SJCRH30 (cell line): ENCODE measurements around the gene GPR132. TPM values are rescaled to one million over a fixed set of nuclear protein-coding genes. Genes with fewer than 3 reads are reported as not detected.
"Not testable (repeated sequence)": the region's sequence is repeated elsewhere in the genome, so short reads cannot be mapped to it uniquely, and the experiment has no call there.

ENCODE experiments used
- DNase-seq, 2 experiments: peaks; one replicate each; pipeline ENCODE4 v3.0.0-alpha.2; 2015 to 2020
- H3K27ac ChIP-seq: fragments of 250-450 bp; sonication (Bioruptor Pico); 2 replicates; pipeline ENCODE4 v1.5.1; 2020; ENCODE audit warnings: mild to moderate bottlenecking, moderate library complexity
- H3K27me3 ChIP-seq: fragments of 250-450 bp; sonication (Bioruptor Pico); 2 replicates; pipeline ENCODE4 v1.5.1; 2020; ENCODE audit warnings: mild to moderate bottlenecking, moderate library complexity
- H3K36me3 ChIP-seq: fragments of 250-450 bp; sonication (Bioruptor Pico); 2 replicates; pipeline ENCODE4 v1.5.1; 2020; ENCODE audit warnings: mild to moderate bottlenecking, moderate library complexity
- H3K4me1 ChIP-seq: fragments of 250-450 bp; sonication (Bioruptor Pico); 2 replicates; pipeline ENCODE4 v1.5.1; 2020; ENCODE audit warnings: mild to moderate bottlenecking, moderate library complexity
- H3K4me3 ChIP-seq: fragments of 250-450 bp; sonication (Bioruptor Pico); 2 replicates; pipeline ENCODE4 v1.5.1; 2020; ENCODE audit warnings: mild to moderate bottlenecking, moderate library complexity
- H3K9me3 ChIP-seq: fragments of 250-450 bp; sonication (Bioruptor Pico); replicated peaks from 2 replicates; pipeline ENCODE4 v1.5.1; 2020; ENCODE audit warnings: mild to moderate bottlenecking, moderate library complexity
- total RNA-seq: library from RNA; depleted of rRNA; stranded (reverse); fragments of >200 nt; shearing (Covaris generic); gene quantifications from 2 replicates; pipeline ENCODE4 v1.2.3, GENCODE V29; 2014

The GPR132 gene
- total RNA-seq, 1 experiment from 2014 or later = 0.40 TPM

DNA sequence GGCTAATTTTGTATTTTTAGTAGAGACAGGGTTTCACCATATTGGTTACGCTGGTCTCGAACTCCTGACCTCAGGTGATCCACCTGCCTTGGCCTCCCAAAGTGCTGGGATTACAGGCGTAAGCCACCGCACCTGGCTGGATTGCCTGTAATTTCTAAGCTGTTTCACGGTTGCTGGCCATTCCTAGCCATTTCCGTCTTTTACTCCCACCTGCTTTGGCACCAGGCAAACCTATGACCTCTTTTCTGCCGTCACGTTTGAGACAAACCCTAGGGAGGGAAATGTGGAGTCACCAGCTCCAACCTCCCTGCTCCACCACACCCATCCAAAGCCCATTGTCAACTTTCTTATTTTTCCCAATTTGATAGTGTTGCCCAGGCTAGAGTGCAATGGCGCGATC lies 1.2 kb downstream of the GPR132 start:
- Histone ChIP-seq H3K27me3 (no peaks in the 10 kb centered on the region), H3K9me3 (no peaks in the 10 kb centered on the region), H3K36me3 (no peaks in the 10 kb centered on the region), H3K4me3 (no peak overlapping the region), H3K4me1 (peaks cover 52% of the 10 kb centered on the region), H3K27ac (no peak overlapping the region)
- no peak for DNase-seq

GRCh38 chr14:105063506-105063905 lies 1.7 kb downstream of the GPR132 start:
- peaks cover 57% of the 10 kb centered on the region for H3K4me1 ChIP-seq

DNA sequence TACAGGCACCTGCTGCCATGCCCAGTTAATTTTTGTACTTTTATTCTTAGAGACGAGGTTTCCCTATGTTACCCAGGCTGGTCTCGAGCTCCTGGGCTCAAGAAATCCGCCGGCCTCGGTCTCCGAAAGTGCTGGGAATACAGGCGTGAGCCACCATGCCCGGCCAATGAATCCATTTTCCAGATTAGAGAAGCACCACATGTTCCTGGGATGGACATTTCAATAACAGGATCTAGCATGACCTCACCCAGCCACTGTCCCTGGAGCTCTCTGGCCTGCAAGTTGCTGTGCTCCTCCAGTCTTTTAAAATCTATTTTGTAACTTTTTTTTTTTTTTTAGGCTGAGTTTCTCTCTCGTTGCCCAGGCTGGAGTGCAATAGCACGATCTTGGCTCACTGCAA lies 2.2 kb downstream of the GPR132 start:
- no peaks in the 10 kb centered on the region for H3K27me3 ChIP-seq
- no peaks in the 10 kb centered on the region for H3K9me3 ChIP-seq
- no peak for DNase-seq
- no peak overlapping the region for H3K4me3 ChIP-seq
- no peak overlapping the region for H3K27ac ChIP-seq
- H3K36me3 ChIP-seq = no peaks in the 10 kb centered on the region
- peaks cover 61% of the 10 kb centered on the region for H3K4me1 ChIP-seq

More at GRCh38 chr14:105063506-105063905, 1.7 kb downstream of the GPR132 start:
- H3K4me3 ChIP-seq, H3K27ac ChIP-seq, H3K9me3 ChIP-seq, DNase-seq, H3K36me3 ChIP-seq, H3K27me3 ChIP-seq: not testable (repeated sequence)

DNA sequence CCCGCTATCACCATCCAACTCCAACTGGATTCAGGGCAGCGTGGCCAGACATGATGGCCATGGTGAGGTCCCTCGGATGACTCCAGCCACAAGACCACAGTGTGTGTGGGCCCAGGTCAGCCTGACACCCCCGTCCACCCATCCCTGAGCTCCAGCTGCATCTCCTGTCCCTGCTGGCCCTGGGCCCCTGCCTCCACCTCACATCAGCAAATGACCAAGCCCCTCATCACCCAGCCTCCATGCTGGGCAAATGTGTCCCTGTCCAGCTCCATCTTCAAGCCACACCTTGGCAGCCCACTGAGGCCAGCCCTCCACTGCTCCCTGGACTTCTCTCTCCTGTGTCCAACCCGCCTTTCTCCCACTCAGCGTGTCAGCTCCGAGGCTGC lies 3.2 kb downstream of the GPR132 start:
- Histone ChIP-seq H3K27me3 (no peaks in the 10 kb centered on the region), H3K27ac (no peak overlapping the region), H3K36me3 (no peaks in the 10 kb centered on the region), H3K4me1 (peaks cover 55% of the 10 kb centered on the region), H3K4me3 (no peak overlapping the region), H3K9me3 (no peaks in the 10 kb centered on the region)
- DNase-seq = no peak

- Histone ChIP-seq H3K4me3 (no peak overlapping the region), H3K27ac (peak overlapping the region; percentile 9; the same call in 1 of the 2 replicates), H3K27me3 (no peaks in the 10 kb centered on the region), H3K36me3 (no peaks in the 10 kb centered on the region), H3K9me3 (no peaks in the 10 kb centered on the region), H3K4me1 (peaks cover 50% of the 10 kb centered on the region)
- peak in 1 of 2 experiments; percentile 52 for DNase-seq
These were observed 3.7 kb downstream of the GPR132 start for GRCh38 chr14:105061428-105062047.

GRCh38 chr14:105060751-105061427 lies 4.3 kb downstream of the GPR132 start:
- Histone ChIP-seq H3K9me3 (no peaks in the 10 kb centered on the region), H3K27me3 (no peaks in the 10 kb centered on the region), H3K4me3 (no peak overlapping the region), H3K4me1 (peaks cover 45% of the 10 kb centered on the region), H3K27ac (peak overlapping the region; percentile 9; the same call in 1 of the 2 replicates), H3K36me3 (no peaks in the 10 kb centered on the region)
- DNase-seq = peak; percentile 82 to 84

DNA sequence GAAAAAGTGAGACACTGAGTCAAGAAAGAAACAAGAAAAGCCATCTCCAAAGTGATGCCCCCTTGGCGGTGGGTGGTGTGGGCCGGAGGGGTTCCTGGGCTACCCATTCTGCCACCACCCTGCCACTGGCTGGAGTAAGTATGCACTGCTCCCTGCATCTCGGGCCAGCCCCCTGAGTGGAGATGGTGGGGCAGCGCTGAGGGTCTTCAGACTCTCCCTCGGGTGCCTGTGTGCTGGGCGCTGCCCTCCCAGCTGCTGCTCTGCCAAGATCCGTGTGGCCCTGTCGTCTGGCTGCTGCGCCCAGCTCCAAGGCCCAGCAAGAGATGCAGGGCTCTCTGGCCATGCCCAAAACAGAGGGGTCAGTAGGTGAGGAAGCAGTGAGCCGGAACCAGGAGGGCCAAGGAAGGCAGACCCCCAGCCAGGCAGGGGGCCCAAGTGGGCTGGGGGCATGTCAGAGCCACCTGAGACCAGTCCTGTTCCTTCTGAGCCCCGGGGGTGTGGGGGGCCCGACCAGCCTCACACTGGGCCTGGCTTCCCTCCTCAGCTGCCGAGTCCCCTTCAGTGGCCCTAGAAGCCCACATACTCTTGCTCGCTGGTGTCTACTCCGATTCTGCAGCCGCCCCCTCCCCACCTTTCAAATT lies 5.2 kb downstream of the GPR132 start:
- H3K4me1 ChIP-seq = peaks cover 44% of the 10 kb centered on the region
- H3K36me3 ChIP-seq = no peaks in the 10 kb centered on the region
- H3K27me3 ChIP-seq = no peaks in the 10 kb centered on the region
- no peak for DNase-seq
- no peak overlapping the region for H3K27ac ChIP-seq
- no peaks in the 10 kb centered on the region for H3K9me3 ChIP-seq
- H3K4me3 ChIP-seq = no peak overlapping the region

DNA sequence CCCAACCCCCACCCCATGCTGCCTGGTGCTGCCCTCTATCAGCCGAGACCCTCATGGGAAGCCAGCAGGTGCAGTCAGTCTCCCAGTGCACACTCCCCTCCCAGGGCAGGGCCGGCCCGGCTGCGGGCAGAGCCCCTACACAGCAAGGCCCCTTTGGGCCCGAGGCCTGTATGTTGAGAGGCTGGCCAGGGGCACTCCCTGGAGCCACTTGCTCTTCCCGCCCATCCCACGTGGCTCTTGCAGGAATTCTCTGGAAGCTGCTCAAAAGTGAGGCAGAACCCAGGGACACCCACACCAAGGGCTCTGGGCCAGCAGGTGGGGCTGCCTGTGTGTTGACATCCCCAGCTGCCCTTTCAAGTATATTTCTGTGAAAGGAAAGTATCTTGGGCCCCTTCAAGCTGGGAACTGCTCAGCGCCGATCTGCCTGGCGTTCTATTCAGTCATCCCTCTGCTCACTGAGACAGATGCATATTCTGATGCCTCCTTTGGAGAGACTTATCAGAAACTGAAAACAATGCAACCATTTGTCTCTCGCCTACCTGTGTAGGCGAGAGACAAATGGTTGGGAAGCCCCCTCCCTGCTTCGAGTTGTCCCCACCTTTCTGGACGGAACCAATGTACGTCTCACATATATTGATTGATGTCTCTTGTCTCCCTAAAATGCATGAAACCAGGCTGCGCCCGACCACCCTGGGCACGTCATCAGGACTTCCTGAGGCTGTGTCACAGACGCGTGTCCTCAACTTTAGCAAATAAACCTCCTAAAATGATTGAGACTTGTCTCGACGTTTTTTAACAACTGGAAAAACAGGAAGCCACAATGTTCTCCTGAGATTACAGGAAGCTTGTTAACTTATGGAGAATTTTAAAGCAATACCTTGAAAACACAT lies 6.0 kb downstream of the GPR132 start:
- no peak overlapping the region for H3K4me3 ChIP-seq
- no peaks in the 10 kb centered on the region for H3K9me3 ChIP-seq
- no peaks in the 10 kb centered on the region for H3K27me3 ChIP-seq
- peak; percentile 33 to 47 for DNase-seq
- no peaks in the 10 kb centered on the region for H3K36me3 ChIP-seq
- peaks cover 37% of the 10 kb centered on the region for H3K4me1 ChIP-seq
- no peak overlapping the region for H3K27ac ChIP-seq

GRCh38 chr14:105058521-105059034 lies 6.7 kb downstream of the GPR132 start:
- Histone ChIP-seq H3K9me3 (no peaks in the 10 kb centered on the region), H3K4me3 (no peak overlapping the region), H3K27ac (no peak overlapping the region), H3K27me3 (no peaks in the 10 kb centered on the region), H3K4me1 (peaks cover 37% of the 10 kb centered on the region), H3K36me3 (no peaks in the 10 kb centered on the region)
- DNase-seq = peak in 1 of 2 experiments; percentile 36

GRCh38 chr14:105056303-105056831 lies 8.9 kb downstream of the GPR132 start:
- Histone ChIP-seq H3K4me1 (peaks cover 32% of the 10 kb centered on the region), H3K9me3 (no peaks in the 10 kb centered on the region), H3K36me3 (no peaks in the 10 kb centered on the region), H3K27ac (no peak overlapping the region), H3K27me3 (no peaks in the 10 kb centered on the region), H3K4me3 (no peak overlapping the region)
- DNase-seq = peak in 1 of 2 experiments; percentile 0

DNA sequence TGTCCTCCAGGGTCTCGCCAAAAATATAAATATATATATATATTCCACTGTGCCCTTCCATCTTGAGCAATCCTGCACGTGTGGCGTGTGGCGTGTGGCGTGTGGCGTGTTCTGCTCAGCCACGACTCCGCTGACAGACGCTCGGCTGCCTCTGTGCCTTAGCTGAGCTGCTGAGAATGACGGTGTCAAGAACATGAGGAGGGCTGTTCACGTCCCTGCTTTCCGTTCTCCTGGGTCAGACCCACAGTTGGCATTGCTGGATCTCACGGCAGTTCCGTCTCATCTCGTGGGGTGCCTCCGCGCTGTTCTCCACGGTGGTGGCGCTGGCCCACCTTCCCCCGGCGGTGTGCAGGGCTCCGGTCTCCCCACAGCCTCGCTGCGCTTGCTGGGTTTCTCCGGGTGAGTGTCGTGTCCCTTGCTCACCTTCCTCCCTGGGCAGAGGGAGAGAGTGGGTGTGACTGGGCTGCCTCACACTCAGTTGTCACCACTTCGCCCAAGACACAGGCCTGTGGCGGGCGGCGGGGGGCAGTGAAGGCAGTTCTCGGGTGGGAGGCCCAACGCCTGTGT lies 9.4 kb downstream of the GPR132 start:
- no peaks in the 10 kb centered on the region for H3K9me3 ChIP-seq
- H3K27me3 ChIP-seq = no peaks in the 10 kb centered on the region
- H3K4me3 ChIP-seq = no peak overlapping the region
- no peak for DNase-seq
- peaks cover 26% of the 10 kb centered on the region for H3K4me1 ChIP-seq
- H3K36me3 ChIP-seq = no peaks in the 10 kb centered on the region
- H3K27ac ChIP-seq = no peak overlapping the region

DNA sequence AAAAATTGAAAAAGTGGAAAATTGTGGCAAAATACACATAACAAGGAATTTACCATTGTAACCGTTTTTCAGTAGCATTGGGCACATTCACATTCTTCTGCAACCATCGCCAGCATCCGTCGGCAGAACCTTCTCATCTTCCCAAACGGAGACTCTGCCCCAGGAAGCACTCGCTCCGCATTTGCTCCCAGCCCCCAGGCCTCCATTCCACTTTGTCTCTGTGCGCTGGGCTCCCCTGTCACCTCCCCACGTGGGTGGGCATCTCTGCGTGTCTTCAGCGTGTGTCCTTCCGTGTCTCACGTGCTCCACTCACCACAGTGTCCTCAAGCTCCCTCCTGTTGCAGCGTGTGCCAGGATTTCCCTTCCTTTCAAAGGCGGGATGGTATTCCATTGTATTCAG lies 9.9 kb downstream of the GPR132 start:
- Histone ChIP-seq H3K4me1 (peaks cover 23% of the 10 kb centered on the region), H3K27me3 (no peaks in the 10 kb centered on the region), H3K4me3 (no peak overlapping the region), H3K9me3 (no peaks in the 10 kb centered on the region), H3K27ac (no peak overlapping the region), H3K36me3 (no peaks in the 10 kb centered on the region)
- no peak for DNase-seq

- DNase-seq = no peak
- Histone ChIP-seq H3K4me3 (no peak overlapping the region), H3K27ac (no peak overlapping the region), H3K27me3 (no peaks in the 10 kb centered on the region), H3K9me3 (no peaks in the 10 kb centered on the region), H3K4me1 (peaks cover 11% of the 10 kb centered on the region), H3K36me3 (no peaks in the 10 kb centered on the region)
These were observed 11.2 kb downstream of the GPR132 start for GRCh38 chr14:105053996-105054395.

- Histone ChIP-seq H3K36me3 (no peaks in the 10 kb centered on the region), H3K27me3 (no peaks in the 10 kb centered on the region), H3K4me1 (peaks cover 6% of the 10 kb centered on the region), H3K9me3 (no peaks in the 10 kb centered on the region), H3K4me3 (no peak overlapping the region), H3K27ac (no peak overlapping the region)
- no peak for DNase-seq
These were observed 11.8 kb downstream of the GPR132 start for GRCh38 chr14:105053421-105053820.
